HG03460 (cell line): ENCODE data around the gene COQ6.
"Not testable (repeated sequence)": the region's sequence is repeated elsewhere in the genome, so short reads cannot be mapped to it uniquely, and the experiment has no call there.

Source experiments
- ATAC-seq: cut with Tn5 transposase; IDR thresholded peaks from one replicate; pipeline ENCODE4 v1.9.1; 2021; ENCODE audit not compliant: unreplicated experiment

The COQ6 gene

GRCh38 chr14:73977896-73978295, 27.8 kb downstream of the COQ6 start:
- ATAC-seq: no peak

DNA sequence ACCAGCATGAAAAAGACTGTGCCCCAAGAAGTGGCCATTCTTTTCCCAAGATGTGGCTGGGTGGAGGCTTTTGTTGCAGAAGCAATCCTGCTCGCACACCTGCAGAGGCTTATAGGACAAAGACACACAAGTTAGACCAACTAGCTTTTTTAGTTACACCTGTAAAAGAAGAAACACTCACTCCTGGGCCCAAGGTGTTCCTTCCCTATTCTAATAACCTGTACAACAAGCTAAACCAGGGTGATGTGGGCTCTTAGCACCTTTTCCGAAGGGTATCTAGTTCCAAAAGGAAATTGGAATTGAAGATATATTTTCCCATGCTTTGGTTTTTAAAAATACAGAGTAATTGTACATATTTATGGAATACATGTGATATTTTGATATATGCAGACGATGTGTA, 38.0 kb downstream of the COQ6 start:
- no peak for ATAC-seq

- not testable (repeated sequence) for ATAC-seq
Measured at GRCh38 chr14:73988656-73989055, 38.6 kb downstream of the COQ6 start.

- ATAC-seq: no peak
Measured at GRCh38 chr14:73991092-73991491, 41.0 kb downstream of the COQ6 start.

- ATAC-seq: not testable (repeated sequence)
Measured at GRCh38 chr14:73994926-73995325, 44.8 kb downstream of the COQ6 start.

DNA sequence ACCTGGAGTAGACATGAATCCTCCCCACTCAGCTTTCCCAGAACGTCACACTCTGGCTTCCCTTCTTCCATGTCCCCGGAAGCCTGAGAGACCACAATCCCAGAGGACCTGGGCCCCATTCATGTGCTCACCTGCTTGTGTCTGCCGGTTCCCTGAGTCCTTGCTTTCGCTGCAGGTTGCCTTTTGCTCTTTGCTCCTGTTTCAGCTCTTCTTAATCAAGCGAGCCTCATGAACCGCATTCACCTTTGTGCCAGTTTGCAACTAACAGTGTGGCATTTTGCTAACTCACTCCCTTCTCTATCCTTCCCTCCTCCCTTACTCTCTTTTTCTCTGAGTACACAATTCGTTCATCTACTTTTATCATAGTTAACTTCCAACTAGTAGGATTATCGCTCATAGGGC, 45.9 kb downstream of the COQ6 start:
- ATAC-seq: no peak

- no peak for ATAC-seq
Measured at GRCh38 chr14:73996731-73997107, 46.6 kb downstream of the COQ6 start.

DNA sequence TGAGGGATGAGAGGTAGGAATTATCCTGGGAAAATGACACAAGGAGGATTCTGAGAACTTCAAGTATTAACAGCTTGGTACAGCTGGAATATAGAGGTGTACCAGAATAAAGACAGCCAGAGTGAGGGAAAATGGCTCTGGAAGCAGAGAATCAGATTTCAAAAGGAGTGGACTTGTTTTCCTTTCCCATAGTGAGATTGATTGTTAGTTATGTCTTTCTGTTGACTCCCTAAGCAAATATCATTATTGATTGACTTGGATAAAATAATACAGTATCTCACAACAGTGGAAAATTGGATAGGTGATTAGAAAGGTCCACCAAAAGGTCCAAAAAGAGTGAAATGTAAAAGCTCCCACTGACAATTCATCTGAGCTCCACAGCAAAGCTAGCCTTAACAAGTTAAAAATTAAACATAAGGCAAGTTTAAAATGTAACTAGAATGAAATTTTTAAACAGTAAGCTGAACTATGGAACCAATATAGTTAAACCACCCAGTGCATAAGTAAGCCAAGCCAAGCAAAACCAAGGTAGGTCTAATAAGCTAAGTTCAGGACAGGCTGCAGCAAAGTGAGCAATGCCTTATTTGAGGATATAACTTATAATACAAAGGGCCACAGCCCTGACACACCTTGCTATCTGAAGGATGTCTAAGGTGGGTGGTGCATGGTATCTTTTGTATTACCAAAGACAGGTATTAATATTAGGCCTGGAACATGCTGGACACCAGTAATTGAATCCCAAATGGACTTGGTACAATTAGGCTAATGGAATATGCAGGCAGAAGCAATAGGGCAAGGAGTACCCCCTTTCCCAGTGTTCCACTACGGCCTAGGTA, 47.2 kb downstream of the COQ6 start:
- no peak for ATAC-seq

GRCh38 chr14:73997944-73998447, 47.9 kb downstream of the COQ6 start:
- ATAC-seq: no peak

GRCh38 chr14:73998726-73999125, 48.6 kb downstream of the COQ6 start:
- no peak for ATAC-seq

GRCh38 chr14:74005664-74006063, 55.6 kb downstream of the COQ6 start:
- ATAC-seq: not testable (repeated sequence)

DNA sequence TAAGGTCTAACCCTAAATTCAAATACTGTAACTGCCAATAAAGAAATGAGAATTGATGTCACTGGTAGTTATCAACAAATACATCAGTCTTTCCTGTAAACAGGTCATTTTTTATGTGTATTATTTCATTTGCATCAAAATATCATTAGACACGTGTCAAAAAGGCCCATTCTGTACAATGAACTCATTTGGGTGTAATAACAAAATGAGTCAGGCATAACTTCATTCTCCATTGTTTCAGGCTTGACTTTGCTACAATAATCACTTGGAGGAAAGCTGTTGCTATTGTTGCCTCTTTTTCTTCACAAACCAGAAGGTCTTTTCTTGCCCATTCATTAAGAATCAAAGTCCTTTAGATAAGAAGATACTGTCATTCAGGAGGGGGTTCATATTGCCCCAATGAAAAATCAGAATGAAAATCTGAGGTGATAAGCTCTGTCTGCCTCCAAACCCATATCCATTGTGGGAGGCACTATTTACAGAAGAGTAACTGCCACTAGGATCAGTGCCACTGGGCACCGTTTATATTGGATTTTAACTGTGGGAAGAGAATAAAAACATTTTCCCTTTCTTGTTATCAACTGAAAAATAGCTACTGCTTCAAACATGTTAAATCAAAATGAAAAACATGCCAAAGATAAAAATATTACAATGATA, 58.9 kb downstream of the COQ6 start:
- no peak for ATAC-seq
